GM12892 (cell line): Measurements from ENCODE around the gene PRKCSH.

ENCODE experiments used
- POLR2A ChIP-seq: IDR thresholded peaks from 2 replicates; pipeline ENCODE4 v1.6.1; 2011; ENCODE audit warnings: low read depth, low read length, control low read depth
- POLR2AphosphoS5 ChIP-seq: IDR thresholded peaks from 2 replicates; pipeline ENCODE4 v1.6.1; 2011; ENCODE audit warnings: low read depth, low read length, control low read depth
- TAF1 ChIP-seq: IDR thresholded peaks from 2 replicates; pipeline ENCODE4 v1.6.1; 2011; ENCODE audit warnings: low read depth, mild to moderate bottlenecking, control low read depth, low read length, borderline replicate concordance

DNA sequence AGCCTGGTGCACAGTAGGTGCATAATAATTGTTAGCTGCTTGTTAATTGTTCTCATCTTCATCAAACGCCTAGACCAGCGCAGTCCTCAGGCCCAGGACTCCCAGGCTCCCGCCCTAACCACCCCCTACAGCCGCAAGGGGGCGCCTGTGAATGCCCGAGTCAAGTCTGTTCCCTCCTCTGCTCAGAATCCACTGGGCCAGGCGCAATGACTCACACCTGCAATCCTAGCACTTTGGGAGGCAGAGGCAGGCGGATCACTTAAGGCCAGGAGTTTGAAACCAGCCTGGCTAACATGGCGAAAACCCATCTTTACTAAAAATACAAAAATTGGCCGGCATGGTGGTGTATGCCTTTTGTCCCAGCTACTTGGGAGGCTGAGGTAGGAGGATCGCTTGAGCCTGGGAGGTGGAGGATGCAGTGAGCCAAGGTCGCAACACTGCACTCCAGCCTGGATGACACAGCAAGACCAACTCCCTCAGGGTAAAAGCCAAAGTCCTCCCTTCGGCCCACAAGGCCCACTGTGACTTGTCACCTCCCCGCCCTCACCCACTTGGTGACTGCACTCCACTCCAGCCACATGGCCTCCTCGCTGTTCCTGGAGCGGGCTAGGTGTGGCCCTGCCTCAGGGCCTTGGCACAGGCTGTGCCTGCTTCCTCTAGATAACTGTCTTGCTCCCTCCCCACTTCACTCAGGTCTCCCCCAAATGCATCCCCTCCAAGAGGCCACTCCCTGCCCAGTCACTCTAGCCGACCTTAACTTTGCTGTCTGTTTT lies 61.1 kb downstream of the PRKCSH start:
- TF ChIP-seq POLR2A (no peak), POLR2AphosphoS5 (no peak), TAF1 (no peak)
